HG03045 (cell line): Measurements from ENCODE around the gene SCO2.
"Not testable (repeated sequence)": the region's sequence is repeated elsewhere in the genome, so short reads cannot be mapped to it uniquely, and the experiment has no call there.

Experiments
- ATAC-seq: cut with Tn5 transposase; IDR thresholded peaks from one replicate; pipeline ENCODE4 v1.9.1; 2021; ENCODE audit warnings: mild to moderate bottlenecking, moderate library complexity; ENCODE audit not compliant: unreplicated experiment

Gene SCO2

GRCh38 chr22:50551160-50551752 is 25.9 kb upstream of the SCO2 start:
- ATAC-seq: no peak

DNA sequence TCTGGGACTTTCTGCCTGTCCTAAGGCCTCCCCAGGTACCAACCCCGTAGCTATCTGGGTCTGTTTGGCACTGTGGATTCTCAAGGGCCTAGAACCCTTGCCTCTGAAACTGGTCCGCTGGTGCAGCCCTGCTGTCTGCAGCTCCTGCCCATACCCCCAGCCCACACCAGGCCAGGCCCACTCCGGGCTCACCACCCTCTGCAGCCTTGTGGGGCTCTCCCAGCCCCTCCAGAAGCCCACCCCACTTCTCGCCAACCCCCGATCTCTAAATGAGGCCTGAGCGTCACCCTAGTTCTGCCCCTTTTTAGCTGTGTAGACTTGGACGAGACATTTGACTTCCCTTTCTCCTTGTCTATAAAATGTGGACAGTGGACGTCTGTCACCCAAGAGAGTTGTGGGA is 25.0 kb upstream of the SCO2 start:
- ATAC-seq: no peak

DNA sequence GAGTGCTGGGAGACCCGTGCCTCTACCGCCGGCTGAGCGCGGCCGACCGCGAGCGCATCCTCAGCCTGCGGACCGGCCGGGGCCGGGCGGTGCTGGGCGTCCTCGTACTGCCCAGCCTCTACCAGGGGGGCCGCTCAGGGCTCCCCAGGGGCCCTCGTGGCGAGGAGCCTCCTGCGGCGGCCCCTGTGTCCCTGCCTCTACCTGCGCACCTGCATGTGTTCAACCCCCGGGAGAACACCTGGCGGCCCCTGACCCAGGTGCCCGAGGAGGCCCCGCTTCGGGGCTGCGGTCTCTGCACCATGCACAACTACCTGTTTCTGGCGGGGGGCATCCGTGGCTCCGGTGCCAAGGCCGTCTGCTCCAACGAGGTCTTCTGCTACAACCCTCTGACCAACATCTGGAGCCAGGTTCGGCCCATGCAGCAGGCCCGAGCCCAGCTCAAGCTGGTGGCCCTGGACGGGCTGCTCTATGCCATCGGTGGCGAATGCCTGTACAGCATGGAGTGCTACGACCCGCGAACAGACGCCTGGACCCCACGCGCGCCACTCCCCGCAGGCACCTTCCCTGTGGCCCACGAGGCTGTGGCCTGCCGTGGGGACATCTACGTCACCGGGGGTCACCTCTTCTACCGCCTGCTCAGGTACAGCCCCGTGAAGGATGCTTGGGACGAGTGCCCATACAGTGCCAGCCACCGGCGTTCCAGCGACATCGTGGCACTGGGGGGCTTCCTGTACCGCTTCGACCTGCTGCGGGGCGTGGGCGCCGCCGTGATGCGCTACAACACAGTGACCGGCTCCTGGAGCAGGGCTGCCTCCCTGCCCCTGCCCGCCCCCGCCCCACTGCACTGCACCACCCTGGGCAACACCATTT is 23.8 kb upstream of the SCO2 start:
- ATAC-seq: no peak

GRCh38 chr22:50548040-50548920 is 22.9 kb upstream of the SCO2 start:
- no peak for ATAC-seq

DNA sequence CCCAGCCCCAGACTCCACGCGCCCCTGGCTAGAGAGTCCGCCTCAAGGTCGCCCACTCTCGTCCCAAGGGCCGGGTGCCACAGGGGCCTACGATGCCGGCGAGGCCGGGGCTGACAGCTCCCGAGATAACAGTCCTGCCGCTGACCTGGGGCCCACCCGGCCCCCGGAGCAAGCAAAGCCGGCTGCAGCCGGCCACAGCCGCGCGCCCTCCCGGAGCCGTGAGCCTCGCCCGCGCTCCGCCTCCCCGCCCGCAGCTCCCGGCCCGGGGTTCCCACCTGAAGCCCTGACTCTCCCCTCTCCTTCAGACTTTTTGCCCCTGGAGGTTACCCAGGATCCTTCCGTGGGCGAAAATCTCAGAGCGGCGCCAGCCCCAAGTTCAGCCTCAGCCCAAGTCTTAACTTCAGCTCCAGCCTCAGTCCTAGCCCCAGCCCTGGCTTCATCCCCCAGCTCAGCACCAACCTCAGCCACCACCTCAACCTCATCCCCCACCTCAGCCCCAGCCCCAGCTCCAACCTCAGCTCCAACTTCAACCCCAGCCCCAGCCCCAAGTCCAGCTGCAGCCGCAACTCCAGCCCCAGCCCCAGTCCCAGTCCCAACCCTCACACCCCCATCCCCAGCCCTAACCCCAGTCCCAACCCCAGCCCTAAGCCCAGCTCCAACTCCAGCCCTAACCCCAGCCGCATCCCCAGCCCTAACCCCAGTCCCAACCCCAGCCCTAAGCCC is 22.0 kb upstream of the SCO2 start:
- no peak for ATAC-seq

DNA sequence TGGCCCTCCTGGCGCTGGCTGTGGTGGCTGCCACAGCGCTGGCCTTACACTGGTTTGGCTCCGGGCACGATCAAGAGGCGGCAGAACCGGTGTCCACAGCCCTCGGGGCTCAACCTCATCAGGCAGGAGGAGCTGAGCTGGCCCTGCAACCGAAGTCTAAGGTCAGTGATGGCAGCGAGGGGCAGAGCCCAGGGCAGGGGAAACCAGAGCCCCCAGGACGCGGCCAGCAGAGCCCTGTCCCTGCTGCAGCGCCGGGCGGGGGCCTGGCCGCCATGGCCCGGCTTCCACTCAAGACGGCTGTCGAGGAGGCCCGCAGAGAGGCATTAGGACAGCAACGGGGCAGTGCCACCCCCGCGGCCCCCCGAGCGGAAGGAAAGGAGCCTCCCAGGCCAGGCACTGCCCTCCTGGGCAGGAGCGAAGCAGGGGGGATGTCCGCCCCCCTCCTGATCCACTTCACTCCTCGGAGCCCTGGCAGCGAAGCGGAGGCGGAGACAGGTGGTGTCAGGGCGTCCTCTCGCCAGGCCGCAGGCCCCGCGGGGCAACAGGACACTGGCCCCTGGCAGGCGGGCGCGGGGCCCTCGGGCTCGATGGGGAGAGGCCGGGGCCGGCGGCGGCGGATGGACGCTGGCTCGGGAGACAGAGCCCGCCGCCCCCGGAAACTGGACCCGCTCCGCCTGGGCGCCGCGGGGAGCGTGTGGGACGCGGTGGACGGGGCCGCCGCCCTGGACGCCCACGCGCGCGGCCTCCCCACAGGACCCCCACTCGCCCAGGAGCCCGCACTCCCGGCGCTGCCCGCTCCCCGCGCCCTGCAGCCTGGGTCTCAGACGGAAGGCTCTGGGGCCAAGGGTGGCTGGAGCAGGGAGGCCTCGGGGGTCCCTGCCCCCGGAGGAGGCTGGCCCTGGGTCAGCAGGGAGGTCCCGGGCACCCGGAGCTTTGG is 21.2 kb upstream of the SCO2 start:
- no peak for ATAC-seq

- no peak for ATAC-seq
Measured at GRCh38 chr22:50545522-50546325, 20.3 kb upstream of the SCO2 start, which contains the start of gene KLHDC7B. Gene KLHDC7B (plus strand): TSS chr22:50545899. CDS start chr22:50546244, 345 bp downstream.

GRCh38 chr22:50544746-50545253 is 19.4 kb upstream of the SCO2 start:
- no peak for ATAC-seq

DNA sequence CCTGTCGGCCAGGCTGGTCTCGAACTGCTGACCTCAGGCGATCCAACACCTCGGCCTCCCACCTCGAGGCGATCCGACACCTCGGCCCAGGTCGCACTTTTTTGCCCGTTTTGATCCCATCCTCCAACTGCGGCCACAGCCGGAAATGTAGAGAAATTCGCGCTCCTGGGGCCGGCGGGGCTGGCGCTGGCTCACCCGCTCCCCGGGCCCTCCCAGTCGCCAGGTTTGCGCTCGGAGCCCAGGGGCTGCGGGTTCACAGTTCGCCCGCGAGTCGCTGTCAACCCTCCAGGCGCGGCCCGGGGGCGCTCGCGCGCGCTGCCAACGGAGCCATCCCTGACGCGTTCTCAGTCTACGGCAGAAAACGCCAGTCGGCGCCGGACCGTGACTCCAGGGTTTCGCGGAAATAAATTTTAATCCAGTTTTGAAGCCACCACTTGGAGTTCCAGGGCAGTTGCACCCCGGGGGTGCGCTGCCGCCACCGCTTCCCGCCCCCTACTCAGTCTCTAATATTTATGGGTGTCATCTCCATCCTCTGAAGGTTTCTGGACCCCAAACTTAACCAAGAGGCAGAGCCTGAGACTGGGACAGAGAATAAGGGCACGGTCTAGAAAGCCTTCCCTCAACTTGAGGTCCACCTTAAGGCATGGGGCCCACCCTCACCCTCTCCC is 18.8 kb upstream of the SCO2 start:
- ATAC-seq: no peak

GRCh38 chr22:50542416-50542927 is 17.1 kb upstream of the SCO2 start:
- no peak for ATAC-seq

DNA sequence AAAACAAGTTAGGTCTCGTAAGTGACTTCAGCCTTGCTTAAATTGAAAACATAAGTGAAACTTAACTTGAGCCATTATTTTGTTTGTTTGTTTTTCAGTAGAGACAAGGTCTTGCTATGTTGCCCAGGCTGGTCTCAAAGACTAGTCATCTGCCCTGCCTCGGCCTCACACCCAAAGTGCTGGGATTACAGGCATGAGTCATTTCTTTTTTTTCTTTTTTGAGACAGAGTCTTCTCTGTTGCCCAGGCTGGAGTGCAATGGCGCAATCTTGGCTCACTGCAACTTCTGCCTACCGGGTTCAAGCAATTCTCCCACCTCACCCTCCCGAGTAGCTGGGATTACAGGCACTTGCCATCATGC is 16.2 kb upstream of the SCO2 start:
- ATAC-seq: not testable (repeated sequence)

DNA sequence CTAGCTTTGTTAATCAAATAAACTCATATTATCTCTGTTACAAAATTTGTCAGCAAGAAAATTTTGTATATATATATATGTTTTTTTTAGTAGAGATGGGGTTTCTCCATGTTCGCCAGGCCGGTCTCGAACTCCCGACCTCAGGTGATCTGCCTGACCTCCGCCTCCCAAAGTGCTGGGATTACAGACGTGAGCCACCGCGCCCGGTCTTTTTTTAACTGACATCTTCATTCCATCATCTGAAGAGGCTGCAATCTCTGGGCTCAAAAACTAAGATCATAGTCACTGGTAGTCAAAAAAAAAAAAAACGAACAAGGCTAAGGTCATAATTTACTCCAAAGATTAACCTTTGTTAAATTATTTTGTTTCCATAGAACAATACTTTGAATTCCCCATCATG is 15.0 kb upstream of the SCO2 start:
- ATAC-seq: no peak

- ATAC-seq: no peak
Measured at GRCh38 chr22:50537765-50538164, 12.4 kb upstream of the SCO2 start.

DNA sequence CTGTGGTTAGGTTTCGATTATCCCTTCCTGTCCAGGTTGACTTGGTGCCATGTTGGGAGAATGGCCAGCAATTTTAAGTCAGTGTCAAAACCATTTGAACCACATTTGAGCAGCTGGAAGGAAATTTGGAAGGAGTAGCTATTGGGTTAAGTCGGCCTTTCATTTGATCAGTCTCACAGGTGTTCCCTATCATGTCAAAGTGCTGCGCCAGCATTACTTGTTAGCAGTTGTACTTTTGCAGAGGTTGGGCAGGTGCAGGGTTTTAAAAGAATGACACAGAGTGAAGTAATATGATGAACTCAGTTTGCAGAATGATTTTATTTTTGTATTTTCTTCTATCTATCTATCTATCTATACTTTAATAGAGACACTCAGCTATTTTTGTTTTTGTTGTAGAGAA is 10.8 kb upstream of the SCO2 start:
- no peak for ATAC-seq

DNA sequence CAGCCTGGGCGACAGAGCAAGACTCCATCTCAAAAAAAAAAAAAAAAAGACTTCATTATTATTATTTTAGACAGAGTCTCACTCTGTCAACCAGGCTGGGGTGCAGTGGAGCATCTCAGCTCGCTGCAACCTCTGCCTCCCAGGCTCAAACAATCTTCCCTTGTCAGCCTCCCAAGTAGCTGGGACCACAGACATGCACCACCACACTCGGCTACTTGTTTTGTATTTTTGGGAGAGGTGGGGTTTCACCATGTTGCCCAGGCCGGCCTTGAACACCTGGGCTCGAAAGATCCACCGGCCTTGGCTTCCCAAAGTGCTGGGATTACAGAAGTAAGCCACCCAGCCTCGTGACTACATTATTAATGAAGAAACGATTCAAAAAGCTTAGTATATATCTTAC is 9.7 kb upstream of the SCO2 start:
- ATAC-seq: no peak

DNA sequence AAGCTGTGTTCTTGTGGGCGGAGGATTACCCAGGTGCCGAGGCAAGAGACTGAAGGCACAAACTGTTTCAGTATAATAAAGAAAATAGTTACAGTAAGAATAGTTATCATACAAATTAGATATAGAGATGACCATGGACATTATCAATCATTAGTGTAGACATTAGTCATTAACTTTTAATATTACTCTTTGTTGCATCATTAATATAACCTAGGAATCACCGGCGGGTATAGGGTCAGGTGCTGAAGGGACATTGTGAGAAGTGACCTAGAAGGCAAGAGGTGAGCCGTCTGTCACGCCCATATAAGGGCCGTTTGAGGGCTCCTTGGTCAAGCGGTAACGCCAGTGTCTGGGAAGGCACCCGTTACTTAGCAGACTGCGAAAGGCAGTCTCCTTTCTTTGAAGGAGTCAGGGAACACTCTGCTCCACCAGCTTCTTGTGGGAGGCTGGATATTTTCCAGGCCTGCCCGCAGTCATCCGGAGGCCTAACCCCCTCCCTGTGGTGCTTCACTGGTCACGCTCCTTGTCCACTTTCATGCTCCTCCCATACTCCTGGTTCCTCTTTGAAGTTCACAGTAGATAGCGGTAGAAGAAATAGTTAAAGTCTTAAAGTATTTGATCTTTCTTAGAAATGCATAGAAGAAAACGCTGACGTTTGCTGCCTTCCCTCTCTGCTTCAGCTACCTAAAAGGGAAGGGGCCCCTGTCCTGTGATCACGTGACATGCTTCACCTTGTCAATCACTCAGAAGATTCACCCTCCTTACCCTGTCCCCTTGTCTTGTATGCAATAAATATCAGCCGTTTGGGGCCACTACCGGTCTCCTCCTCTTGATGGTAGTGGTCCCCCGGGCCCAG is 8.7 kb upstream of the SCO2 start:
- not testable (repeated sequence) for ATAC-seq
